ENCODE results near the gene CCDC188. TPM values are rescaled to one million over a fixed set of nuclear protein-coding genes. Genes with fewer than 3 reads are reported as not detected.
A peak's percentile ranks its signal among the peaks of the same experiment; 100 is the strongest.

CCDC188 gene
- total and polyA plus RNA-seq, 9 of the 15 experiments (the other 6 are each of a cell fraction or from before 2014, with no cell fraction given): not detected

DNA sequence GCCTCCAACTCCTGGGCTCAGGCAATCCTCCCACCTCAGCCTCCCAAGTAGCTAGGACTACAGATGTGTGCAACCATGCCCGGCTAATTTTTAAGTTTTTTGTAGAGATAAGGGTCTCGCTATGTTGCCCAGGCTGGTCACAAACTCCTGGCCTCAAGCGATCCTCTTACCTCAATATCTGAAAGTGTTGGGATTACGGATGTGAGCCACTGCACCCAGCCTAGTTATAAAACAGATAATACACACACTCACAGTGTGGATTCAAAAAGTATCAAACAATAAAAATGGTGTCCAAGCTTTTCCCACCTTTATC, 377 bp upstream of the CCDC188 start:
- no peak overlapping the region for H3K4me3 ChIP-seq
- H3K4me1 ChIP-seq (replicated peaks in 1 of 2; ENCODE audit: control insufficient read depth in 2 of 2, insufficient read depth in 2 of 2, low read length in 2 of 2): peaks cover 0 to 75% of the 10 kb centered on the region in 2 experiments; a peak in 2 of 5 replicates
- peaks cover 30% of the 10 kb centered on the region; the same call in 1 of the 2 replicates for H4K20me1 ChIP-seq (replicated peaks; ENCODE audit: control insufficient read depth, insufficient read depth, low read length)
- 20% methylated on average over 4 of the region's 4 CpGs for WGBS (ENCODE audit: insufficient coverage, low coverage, missing lambda C conversion rate)
- in situ Hi-C loops (cut with MboI): loop anchor here (25.0 kb wide), 1 partner anchor 536 kb away; no protein-coding TSS in a partner anchor
- no peak overlapping the region for H2AFZ ChIP-seq (ENCODE audit: low read depth, low read length)
- ChIA-PET POLR2A (interaction anchor here (0.7 to 2.2 kb wide), 5 partner anchors 12 to 135 kb away, joined by 3 to 5 read pairs (median 3); partner anchors contain the start of gene TRMT2A), CTCF (ENCODE audit: low intra/inter-chr PET ratio) (no interaction called here)
- H3K9me1 ChIP-seq (ENCODE audit: control insufficient read depth, insufficient read depth, low read length): no peaks in the 10 kb centered on the region
- no peak overlapping the region for H3K9ac ChIP-seq (ENCODE audit: insufficient read depth in 1 of 2, low read depth in 2 of 2, low read length in 2 of 2)
- H3K27me3 ChIP-seq (ENCODE audit: control insufficient read depth in 2 of 2, insufficient read depth in 2 of 2, low read length in 2 of 2): peaks cover 19 to 41% of the 10 kb centered on the region in 2 experiments; a peak in 4 of 5 replicates
- DNase-seq (ENCODE audit: extremely low read depth in 1 of 4, low spot score in 3 of 4) (no peak), ATAC-seq (no peak), FAIRE-seq (peak; percentile 69)
- no TSS peak for BruUV-seq (replicated peaks)
- H3K9me3 ChIP-seq (replicated peaks; ENCODE audit: control insufficient read depth, insufficient read depth, low read depth, low read length): no peaks in the 10 kb centered on the region
- no peaks in the 10 kb centered on the region for H3K79me2 ChIP-seq (ENCODE audit: control insufficient read depth, insufficient read depth, low read length)
- no peak overlapping the region for H3K4me2 ChIP-seq (ENCODE audit: insufficient read depth, low read length)
- no peaks in the 10 kb centered on the region for H3K36me3 ChIP-seq (ENCODE audit: control insufficient read depth, insufficient read depth, low read length)
- intact Hi-C loops (cut with micrococcal nuclease): loop anchor here (10.0 kb wide), 1 partner anchor 264 kb away; no protein-coding TSS in a partner anchor
- no peak overlapping the region for H3K27ac ChIP-seq (ENCODE audit: extremely low read depth, low read depth, low read length)
- TF ChIP-seq, protein P1, sequence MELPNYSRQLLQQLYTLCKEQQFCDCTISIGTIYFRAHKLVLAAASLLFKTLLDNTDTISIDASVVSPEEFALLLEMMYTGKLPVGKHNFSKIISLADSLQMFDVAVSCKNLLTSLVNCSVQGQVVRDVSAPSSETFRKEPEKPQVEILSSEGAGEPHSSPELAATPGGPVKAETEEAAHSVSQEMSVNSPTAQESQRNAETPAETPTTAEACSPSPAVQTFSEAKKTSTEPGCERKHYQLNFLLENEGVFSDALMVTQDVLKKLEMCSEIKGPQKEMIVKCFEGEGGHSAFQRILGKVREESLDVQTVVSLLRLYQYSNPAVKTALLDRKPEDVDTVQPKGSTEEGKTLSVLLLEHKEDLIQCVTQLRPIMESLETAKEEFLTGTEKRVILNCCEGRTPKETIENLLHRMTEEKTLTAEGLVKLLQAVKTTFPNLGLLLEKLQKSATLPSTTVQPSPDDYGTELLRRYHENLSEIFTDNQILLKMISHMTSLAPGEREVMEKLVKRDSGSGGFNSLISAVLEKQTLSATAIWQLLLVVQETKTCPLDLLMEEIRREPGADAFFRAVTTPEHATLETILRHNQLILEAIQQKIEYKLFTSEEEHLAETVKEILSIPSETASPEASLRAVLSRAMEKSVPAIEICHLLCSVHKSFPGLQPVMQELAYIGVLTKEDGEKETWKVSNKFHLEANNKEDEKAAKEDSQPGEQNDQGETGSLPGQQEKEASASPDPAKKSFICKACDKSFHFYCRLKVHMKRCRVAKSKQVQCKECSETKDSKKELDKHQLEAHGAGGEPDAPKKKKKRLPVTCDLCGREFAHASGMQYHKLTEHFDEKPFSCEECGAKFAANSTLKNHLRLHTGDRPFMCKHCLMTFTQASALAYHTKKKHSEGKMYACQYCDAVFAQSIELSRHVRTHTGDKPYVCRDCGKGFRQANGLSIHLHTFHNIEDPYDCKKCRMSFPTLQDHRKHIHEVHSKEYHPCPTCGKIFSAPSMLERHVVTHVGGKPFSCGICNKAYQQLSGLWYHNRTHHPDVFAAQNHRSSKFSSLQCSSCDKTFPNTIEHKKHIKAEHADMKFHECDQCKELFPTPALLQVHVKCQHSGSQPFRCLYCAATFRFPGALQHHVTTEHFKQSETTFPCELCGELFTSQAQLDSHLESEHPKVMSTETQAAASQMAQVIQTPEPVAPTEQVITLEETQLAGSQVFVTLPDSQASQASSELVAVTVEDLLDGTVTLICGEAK (IDR thresholded peaks at IDR 0.05): no peak
- TF ChIP-seq, protein P1 (CRISPR knock-in tag; IDR thresholded peaks at IDR 0.05): 0 out of 2 replicates have a peak, but pooled peaks have one; percentile 46
- TF ChIP-seq ZNF121 (CRISPR knock-in tag; conservative IDR thresholded peaks at IDR 0.05) (peak; percentile 98), ASH1L (IDR thresholded peaks at IDR 0.05; ENCODE audit: borderline replicate concordance, low read depth, partially characterized antibody) (no peak), ZNF133 (CRISPR knock-in tag; IDR thresholded peaks at IDR 0.05) (no peak), SIX5 (IDR thresholded peaks at IDR 0.05; ENCODE audit: borderline replicate concordance in 1 of 2, insufficient read depth in 1 of 2, low read depth in 1 of 2, low read length in 2 of 2) (no peak), ZNF239 (CRISPR knock-in tag; IDR thresholded peaks at IDR 0.05) (no peak), ZNF583 (CRISPR knock-in tag; IDR thresholded peaks at IDR 0.05) (no peak), IRF2 (CRISPR knock-in tag; IDR thresholded peaks at IDR 0.05) (0 out of 2 replicates have a peak, but pooled peaks have one; percentile 7), MIER1 (IDR thresholded peaks at IDR 0.05; ENCODE audit: low read depth) (no peak)
- TF ChIP-seq, protein P2, sequence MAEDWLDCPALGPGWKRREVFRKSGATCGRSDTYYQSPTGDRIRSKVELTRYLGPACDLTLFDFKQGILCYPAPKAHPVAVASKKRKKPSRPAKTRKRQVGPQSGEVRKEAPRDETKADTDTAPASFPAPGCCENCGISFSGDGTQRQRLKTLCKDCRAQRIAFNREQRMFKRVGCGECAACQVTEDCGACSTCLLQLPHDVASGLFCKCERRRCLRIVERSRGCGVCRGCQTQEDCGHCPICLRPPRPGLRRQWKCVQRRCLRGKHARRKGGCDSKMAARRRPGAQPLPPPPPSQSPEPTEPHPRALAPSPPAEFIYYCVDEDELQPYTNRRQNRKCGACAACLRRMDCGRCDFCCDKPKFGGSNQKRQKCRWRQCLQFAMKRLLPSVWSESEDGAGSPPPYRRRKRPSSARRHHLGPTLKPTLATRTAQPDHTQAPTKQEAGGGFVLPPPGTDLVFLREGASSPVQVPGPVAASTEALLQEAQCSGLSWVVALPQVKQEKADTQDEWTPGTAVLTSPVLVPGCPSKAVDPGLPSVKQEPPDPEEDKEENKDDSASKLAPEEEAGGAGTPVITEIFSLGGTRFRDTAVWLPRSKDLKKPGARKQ (CRISPR knock-in tag; IDR thresholded peaks at IDR 0.05): no peak
- TF ChIP-seq, protein P3, sequence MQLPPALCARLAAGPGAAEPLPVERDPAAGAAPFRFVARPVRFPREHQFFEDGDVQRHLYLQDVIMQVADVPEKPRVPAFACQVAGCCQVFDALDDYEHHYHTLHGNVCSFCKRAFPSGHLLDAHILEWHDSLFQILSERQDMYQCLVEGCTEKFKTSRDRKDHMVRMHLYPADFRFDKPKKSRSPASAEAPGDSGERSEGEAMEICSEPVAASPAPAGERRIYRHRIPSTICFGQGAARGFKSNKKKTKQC (CRISPR knock-in tag; IDR thresholded peaks at IDR 0.05): 0 out of 2 replicates have a peak, but pooled peaks have one; percentile 34
